ENCODE data around the gene ACTN4. TPM values are rescaled to one million over a fixed set of nuclear protein-coding genes. Genes with fewer than 3 reads are reported as not detected.

Gene ACTN4
- total and polyA plus RNA-seq, 10 of the 15 experiments (the other 5 are each of a cell fraction or from before 2014, with no cell fraction given), result 2.4 to 293 (median 72.5) TPM

- no peak overlapping the region for H3K27ac ChIP-seq (ENCODE audit: control insufficient read depth, insufficient read depth)
- H3K4me3 ChIP-seq, result no peak overlapping the region
- H3K27me3 ChIP-seq (replicated peaks in 1 of 2; ENCODE audit: control insufficient read depth in 2 of 2, insufficient read depth in 2 of 2, low read length in 1 of 2), result no peaks in the 10 kb centered on the region
- H2AFZ ChIP-seq (ENCODE audit: control insufficient read depth, low read depth, low read length), result no peak overlapping the region
- intact Hi-C loops (cut with micrococcal nuclease; ENCODE audit: unreplicated experiment), result no loop called here
- BruUV-seq (replicated peaks), result no TSS peak
- H3K9ac ChIP-seq (ENCODE audit: control insufficient read depth, insufficient read depth, low read length), result no peak overlapping the region
- WGBS (ENCODE audit: insufficient coverage, insufficient replicate concordance, low lambda C conversion rate, missing lambda C conversion rate), result 54% methylated on average over 15 of the region's 15 CpGs
- peak; percentile 86 for ATAC-seq
- no peaks in the 10 kb centered on the region for H3K4me1 ChIP-seq (ENCODE audit: control insufficient read depth, insufficient read depth, low read length)
- no peak overlapping the region for H3K4me2 ChIP-seq (ENCODE audit: control insufficient read depth, insufficient read depth)
- RAD21 ChIA-PET (ENCODE audit: unreplicated experiment), result no interaction called here
- CTCF ChIA-PET, result no interaction called here
- in situ Hi-C loops (cut with MboI), result no loop called here
- DNase-seq (ENCODE audit: low read depth, low spot score), result no peak
- H3K79me2 ChIP-seq (ENCODE audit: control insufficient read depth, insufficient read depth, low read length), result no peaks in the 10 kb centered on the region
- H3K9me3 ChIP-seq (replicated peaks; ENCODE audit: control insufficient read depth, insufficient read depth, low read length), result no peaks in the 10 kb centered on the region
- no peak for FAIRE-seq
- POLR2A ChIA-PET, result interaction anchor here (0.5 kb wide), 1 partner anchor 423 kb away, joined by 5 read pairs; no protein-coding TSS in a partner anchor
- peak in 1 of 2 experiments; percentile 36; a peak in 1 of 4 replicates for TF ChIP-seq BHLHE40 (IDR thresholded peaks at IDR 0.05; ENCODE audit: borderline replicate concordance in 1 of 2, low read depth in 2 of 2, low read length in 1 of 2)
- TF ChIP-seq TCF12 (IDR thresholded peaks at IDR 0.05; ENCODE audit: low read depth, low read length), result 0 out of 2 replicates have a peak, but pooled peaks have one; percentile 16
- no peak for TF ChIP-seq RCOR1 (conservative IDR thresholded peaks at IDR 0.05; ENCODE audit: low read depth, low read length)
- SMC1A ChIA-PET (ENCODE audit: uncharacterized antibody, unreplicated experiment), result no interaction called here
- H4K20me1 ChIP-seq (ENCODE audit: control insufficient read depth, insufficient read depth), result no peaks in the 10 kb centered on the region
- H3K36me3 ChIP-seq (ENCODE audit: control insufficient read depth in 2 of 2, insufficient read depth in 2 of 2, low read length in 1 of 2), result peaks cover 26 to 42% of the 10 kb centered on the region in 2 experiments
Observed at GRCh38 chr19:38720559-38721236, 73.2 kb downstream of the ACTN4 start.

- ChIA-PET POLR2A (interaction anchor here (0.5 kb wide), 1 partner anchor 422 kb away, joined by 5 read pairs; no protein-coding TSS in a partner anchor), SMC1A (ENCODE audit: uncharacterized antibody, unreplicated experiment) (no interaction called here), RAD21 (ENCODE audit: unreplicated experiment) (no interaction called here), CTCF (no interaction called here)
- Histone ChIP-seq H3K36me3 (ENCODE audit: control insufficient read depth in 2 of 2, insufficient read depth in 2 of 2, low read length in 1 of 2) (peaks cover 26 to 44% of the 10 kb centered on the region in 2 experiments), H3K9ac (ENCODE audit: control insufficient read depth, insufficient read depth, low read length) (no peak overlapping the region), H3K9me3 (replicated peaks; ENCODE audit: control insufficient read depth, insufficient read depth, low read length) (no peaks in the 10 kb centered on the region), H3K27ac (ENCODE audit: control insufficient read depth, insufficient read depth) (no peak overlapping the region), H4K20me1 (ENCODE audit: control insufficient read depth, insufficient read depth) (no peaks in the 10 kb centered on the region), H3K4me3 (no peak overlapping the region), H3K79me2 (ENCODE audit: control insufficient read depth, insufficient read depth, low read length) (no peaks in the 10 kb centered on the region), H2AFZ (ENCODE audit: control insufficient read depth, low read depth, low read length) (no peak overlapping the region), H3K27me3 (replicated peaks in 1 of 2; ENCODE audit: control insufficient read depth in 2 of 2, insufficient read depth in 2 of 2, low read length in 1 of 2) (no peaks in the 10 kb centered on the region), H3K4me2 (ENCODE audit: control insufficient read depth, insufficient read depth) (no peak overlapping the region), H3K4me1 (ENCODE audit: control insufficient read depth, insufficient read depth, low read length) (no peaks in the 10 kb centered on the region)
- no peak for DNase-seq (ENCODE audit: low read depth, low spot score)
- in situ Hi-C loops (cut with MboI), result no loop called here
- no TSS peak for BruUV-seq (replicated peaks)
- no peak for TF ChIP-seq NR2C2 (IDR thresholded peaks at IDR 0.05; ENCODE audit: borderline replicate concordance, control insufficient read depth, insufficient read length, low read depth)
- TF ChIP-seq ESRRA (IDR thresholded peaks at IDR 0.05; ENCODE audit: low read length), result no peak
- no peak for TF ChIP-seq NR2F1 (conservative IDR thresholded peaks at IDR 0.05)
- TF ChIP-seq YY1 (IDR thresholded peaks at IDR 0.05; ENCODE audit: low read depth, low read length), result no peak
- TF ChIP-seq ELK1 (IDR thresholded peaks at IDR 0.05; ENCODE audit: low read depth, low read length), result no peak
- TF ChIP-seq IKZF2 (IDR thresholded peaks at IDR 0.05), result no peak
- TF ChIP-seq NFYB (IDR thresholded peaks at IDR 0.05; ENCODE audit: insufficient read depth, low read depth, low read length), result no peak
- no peak for TF ChIP-seq BCL11A (IDR thresholded peaks at IDR 0.05; ENCODE audit: low read depth, low read length)
- TF ChIP-seq USF2 (IDR thresholded peaks at IDR 0.05; ENCODE audit: borderline replicate concordance, low read depth, low read length), result no peak
- ATAC-seq, result no peak
- intact Hi-C loops (cut with micrococcal nuclease; ENCODE audit: unreplicated experiment), result no loop called here
- 98% methylated on average over 19 of the region's 20 CpGs for WGBS (ENCODE audit: insufficient coverage, insufficient replicate concordance, low lambda C conversion rate, missing lambda C conversion rate)
- no peak for FAIRE-seq
Observed at GRCh38 chr19:38721496-38721895, 74.0 kb downstream of the ACTN4 start.

Data from GM12878 (cell line).